HS-27A (cell line): ENCODE measurements around the gene LYSMD1.
"Not testable (repeated sequence)": the region's sequence is repeated elsewhere in the genome, so short reads cannot be mapped to it uniquely, and the experiment has no call there.

ENCODE experiments used
- DNase-seq: peaks from one replicate; pipeline ENCODE4 v3.0.0-alpha.2; 2012; ENCODE audit warnings: low read depth, missing footprints

The LYSMD1 gene

GRCh38 chr1:151165738-151166504, at the start of gene LYSMD1, which contains the start of gene SCNM1:
Gene LYSMD1 (minus strand): TSS chr1:151165902. CDS start chr1:151165258, 644 bp downstream.
Gene SCNM1 (plus strand): TSS chr1:151166144. CDS start chr1:151166153, 9 bp downstream.
- DNase-seq: peak; percentile 92

GRCh38 chr1:151213560-151213959, 47.9 kb upstream of the LYSMD1 start:
- DNase-seq: no peak

- DNase-seq: no peak
Measured at GRCh38 chr1:151211972-151212705, 46.4 kb upstream of the LYSMD1 start.

GRCh38 chr1:151210830-151211229, 45.1 kb upstream of the LYSMD1 start:
- no peak for DNase-seq

DNA sequence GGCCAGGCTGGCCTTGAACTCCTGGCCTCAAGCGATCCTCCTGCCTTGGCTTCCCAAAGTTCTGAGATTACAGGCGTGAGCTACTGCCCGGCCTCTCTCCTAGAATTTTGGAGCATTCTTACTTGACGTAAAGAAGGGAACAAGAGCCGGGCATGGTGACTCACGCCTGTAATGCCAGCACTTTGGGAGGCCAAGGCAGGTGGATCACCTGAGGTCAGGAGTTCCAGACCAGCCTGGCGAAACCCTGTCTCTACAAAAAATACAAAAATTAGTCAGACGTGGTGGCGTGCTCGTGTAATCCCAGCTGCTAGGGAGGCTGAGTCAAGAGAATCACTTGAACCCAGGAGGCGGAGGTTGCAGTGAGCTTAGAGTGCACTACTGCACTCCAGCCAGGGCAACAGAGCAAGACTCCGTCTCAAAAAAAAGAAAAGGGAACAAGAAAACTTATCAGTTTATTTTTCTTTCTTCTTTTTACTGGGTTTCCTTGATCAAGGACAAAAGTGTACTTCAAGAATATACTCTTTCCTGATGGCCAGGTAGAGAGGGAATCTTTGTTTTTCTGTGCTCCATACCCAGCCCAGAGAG, 39.8 kb upstream of the LYSMD1 start:
- not testable (repeated sequence) for DNase-seq

- DNase-seq: peak; percentile 85
Measured at GRCh38 chr1:151199873-151200581, 34.3 kb upstream of the LYSMD1 start.

DNA sequence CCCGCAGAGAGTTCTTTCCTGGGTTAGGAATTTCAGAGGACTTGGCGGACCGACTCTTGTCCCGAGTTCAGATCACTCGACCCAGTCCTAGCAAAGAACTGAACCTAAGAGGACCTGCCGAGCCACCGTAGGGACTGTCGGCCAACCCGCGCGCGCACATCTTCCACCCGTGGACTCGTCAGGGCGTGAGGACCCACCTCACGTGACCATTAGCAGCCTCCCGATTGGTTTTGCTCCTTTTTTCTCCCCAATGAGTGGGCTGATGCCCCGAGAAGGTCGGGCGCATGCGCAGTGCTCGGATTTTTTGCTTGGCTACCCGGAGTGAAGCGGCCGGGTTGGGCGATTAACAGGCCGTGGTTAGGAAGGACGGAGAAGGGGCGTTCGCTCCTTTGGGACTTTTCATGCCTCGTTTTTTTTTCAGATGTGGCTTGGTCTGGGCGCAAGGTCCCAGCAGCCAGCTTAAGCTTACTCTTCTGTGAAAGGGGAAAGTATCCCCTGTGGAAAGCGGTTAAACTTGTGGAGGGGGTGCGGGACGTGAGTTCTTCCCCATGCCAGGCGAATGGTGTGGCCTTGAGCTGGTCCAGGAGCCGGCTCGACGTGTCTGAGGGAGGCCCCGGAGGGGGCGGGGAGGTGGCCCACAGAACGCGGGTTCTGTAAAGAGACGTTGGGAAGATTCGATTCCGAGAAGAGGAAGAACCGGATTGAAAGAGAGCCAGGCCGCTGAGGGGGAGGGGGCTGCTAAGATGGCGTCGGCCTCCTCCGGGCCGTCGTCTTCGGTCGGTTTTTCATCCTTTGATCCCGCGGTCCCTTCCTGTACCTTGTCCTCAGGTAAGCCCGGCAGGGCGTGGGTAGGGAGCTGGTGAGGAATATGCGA, 32.8 kb upstream of the LYSMD1 start, which contains the start of gene PIP5K1A:
Gene PIP5K1A (plus strand): TSS at position 299 of the 874 bp plus-strand sequence. CDS start 445 bp downstream, at position 744.
- DNase-seq: peak; percentile 93

DNA sequence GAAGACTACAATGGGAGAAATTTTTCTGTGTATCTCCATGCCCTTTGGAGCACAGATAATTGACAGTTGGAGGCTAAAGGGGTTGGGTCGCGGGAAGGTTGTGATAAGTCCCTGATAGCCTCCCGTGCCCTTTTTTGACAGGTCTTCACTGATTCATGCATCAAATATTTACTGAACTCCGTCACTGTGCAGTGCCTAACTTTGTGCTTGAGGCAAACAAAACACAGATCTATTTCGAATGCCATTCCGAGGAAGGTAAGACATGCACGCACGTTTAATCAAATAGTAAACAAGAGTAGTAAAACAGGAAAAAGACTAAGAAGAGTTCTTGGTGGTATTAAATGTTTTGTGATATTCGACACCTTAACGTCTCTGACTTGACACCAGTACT, 32.2 kb upstream of the LYSMD1 start:
- DNase-seq: no peak

DNA sequence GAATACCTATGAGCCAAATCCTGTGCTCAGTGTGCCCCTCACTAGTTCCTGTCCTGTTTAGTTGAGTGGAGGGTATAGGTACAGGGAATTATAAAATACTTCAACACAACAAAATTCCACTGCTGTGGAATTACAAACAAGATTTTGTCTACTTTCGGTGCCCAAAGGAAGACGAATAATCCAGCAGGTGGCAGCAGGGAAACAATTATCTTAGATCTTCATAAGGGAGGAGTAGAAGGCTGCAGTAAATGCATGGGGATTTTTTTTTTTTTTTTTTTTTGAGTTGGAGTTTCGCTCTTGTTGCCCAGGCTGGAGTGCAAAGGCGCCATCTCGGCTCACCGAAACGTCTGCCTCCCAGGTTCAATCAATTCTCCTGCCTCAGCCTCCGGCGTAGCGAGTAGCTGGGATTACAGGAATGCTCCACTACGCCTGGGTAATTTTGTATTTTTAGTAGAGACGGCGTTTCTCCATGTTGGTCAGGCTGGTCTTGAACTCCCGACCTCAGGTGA, 30.6 kb upstream of the LYSMD1 start:
- DNase-seq: peak; percentile 83

GRCh38 chr1:151194894-151195594, 29.3 kb upstream of the LYSMD1 start:
- DNase-seq: peak; percentile 90

DNA sequence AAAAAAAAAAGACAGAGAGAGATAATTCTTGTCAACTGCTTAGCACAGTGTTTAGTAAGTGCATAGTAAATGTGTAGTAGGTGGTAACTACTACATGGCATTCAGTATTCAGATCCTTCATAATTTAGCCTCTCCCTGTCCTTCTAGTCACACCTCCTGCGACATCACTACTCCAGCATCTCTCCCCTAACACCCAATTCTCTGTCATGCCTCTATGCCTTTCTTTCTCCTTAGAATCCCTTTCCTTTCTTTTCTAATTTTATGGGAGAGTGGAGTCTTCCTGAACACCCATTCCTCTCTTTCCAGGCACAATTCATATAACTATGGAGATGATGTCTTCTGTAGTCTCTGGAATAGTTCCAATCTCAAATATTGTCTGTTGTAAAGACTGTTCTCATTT, 28.2 kb upstream of the LYSMD1 start:
- no peak for DNase-seq

DNA sequence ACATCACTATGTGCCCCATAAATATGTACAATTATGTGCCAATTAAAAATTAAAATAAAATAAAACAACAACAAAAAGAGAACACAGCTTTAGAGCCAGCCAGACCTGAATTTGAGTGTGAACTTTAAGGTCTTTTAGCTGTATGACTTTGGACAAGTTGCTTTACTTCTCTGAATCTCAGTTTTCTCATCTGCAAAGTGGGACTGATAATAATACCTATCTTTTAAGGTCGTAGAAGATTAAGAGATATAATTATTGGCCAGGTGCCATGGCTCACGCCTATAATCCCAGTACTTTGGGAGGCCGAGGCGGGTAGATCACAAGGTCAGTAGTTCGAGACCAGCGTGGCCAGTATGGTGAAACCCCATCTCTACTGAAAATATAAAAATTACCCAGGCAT, 27.6 kb upstream of the LYSMD1 start:
- no peak for DNase-seq

- DNase-seq: no peak
Measured at GRCh38 chr1:151192047-151192446, 26.3 kb upstream of the LYSMD1 start.

DNA sequence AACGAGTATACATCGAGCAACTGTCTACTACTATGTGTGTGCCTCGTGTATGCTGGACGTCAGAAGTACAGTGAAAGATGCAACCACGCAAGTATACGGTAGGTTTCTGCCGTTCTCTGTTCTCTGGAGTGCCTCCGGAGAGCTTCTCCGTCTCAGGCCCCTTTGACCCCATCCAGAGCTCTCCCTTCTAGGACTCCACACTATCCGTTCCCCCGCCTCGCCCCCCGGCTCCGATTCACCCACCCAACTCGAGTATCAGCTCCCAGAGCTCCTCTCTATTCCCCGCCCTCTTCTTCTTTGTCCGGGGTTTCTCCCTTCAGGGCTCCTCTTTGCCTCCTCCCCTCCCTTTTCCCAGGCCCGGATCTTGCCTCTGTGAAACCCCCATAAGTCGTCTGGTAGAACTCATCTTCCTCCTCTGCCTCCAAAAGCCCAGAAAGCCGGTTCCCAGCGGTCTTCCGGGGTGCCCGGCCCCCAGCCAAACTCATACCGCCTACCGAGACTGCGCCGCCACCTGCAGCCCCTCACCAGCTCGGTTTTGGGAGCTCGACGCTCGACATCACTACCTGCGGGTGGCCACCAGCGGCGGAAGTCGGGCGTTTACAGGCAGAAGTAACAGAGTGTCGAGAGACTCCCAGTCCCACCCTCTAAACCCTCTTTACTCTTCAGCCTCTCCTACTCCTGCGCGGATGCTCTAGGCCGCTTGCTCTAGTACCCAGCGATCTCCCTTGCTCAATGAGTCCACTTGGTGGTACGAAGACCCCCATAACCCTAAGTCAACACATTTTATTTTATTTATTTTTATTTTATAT, 24.1 kb upstream of the LYSMD1 start, which contains the start of gene VPS72:
Gene VPS72 (minus strand): TSS at position 561 of the 809 bp plus-strand sequence. CDS start 76 bp downstream, at position 485.
- DNase-seq: peak; percentile 34

- not testable (repeated sequence) for DNase-seq
Measured at GRCh38 chr1:151188667-151189066, 23.0 kb upstream of the LYSMD1 start.

GRCh38 chr1:151187205-151187604, 21.5 kb upstream of the LYSMD1 start:
- no peak for DNase-seq

GRCh38 chr1:151184211-151184610, 18.5 kb upstream of the LYSMD1 start:
- no peak for DNase-seq

GRCh38 chr1:151176514-151177045, 10.9 kb upstream of the LYSMD1 start:
- DNase-seq: no peak

- no peak for DNase-seq
Measured at GRCh38 chr1:151175863-151176262, 10.2 kb upstream of the LYSMD1 start, which contains the start of gene TMOD4. Gene TMOD4 (minus strand): TSS chr1:151175981. CDS start chr1:151174875, 1,106 bp downstream.
